HEK293T (cell line): Measurements from ENCODE around the gene PRDX2.

Source experiments
- BHLHE40 ChIP-seq: fragments of 450-650 bp; IDR thresholded peaks from 2 replicates; pipeline ENCODE4 v1.6.1; 2016; ENCODE audit warnings: mild to moderate bottlenecking, moderate library complexity, borderline replicate concordance
- CTBP1 ChIP-seq: fragments of 450-650 bp; IDR thresholded peaks from 2 replicates; pipeline ENCODE4 v1.6.1; 2016; ENCODE audit warnings: borderline replicate concordance
- FOXK2 ChIP-seq: fragments of 450-650 bp; IDR thresholded peaks from 2 replicates; pipeline ENCODE4 v1.6.1; 2016; ENCODE audit warnings: mild to moderate bottlenecking
- FOXM1 ChIP-seq: fragments of 450-650 bp; IDR thresholded peaks from 2 replicates; pipeline ENCODE4 v1.6.1; 2017; ENCODE audit warnings: mild to moderate bottlenecking, borderline replicate concordance
- LEF1 ChIP-seq: fragments of 450-650 bp; IDR thresholded peaks from 2 replicates; pipeline ENCODE4 v1.6.1; 2017; ENCODE audit warnings: mild to moderate bottlenecking, borderline replicate concordance
- SP1 ChIP-seq: fragments of 450-650 bp; IDR thresholded peaks from 2 replicates; pipeline ENCODE4 v1.6.1; 2017
- SUZ12 ChIP-seq: fragments of 450-650 bp; IDR thresholded peaks from 2 replicates; pipeline ENCODE4 v1.6.1; 2016; ENCODE audit warnings: mild to moderate bottlenecking
- TARDBP ChIP-seq: fragments of 450-650 bp; IDR thresholded peaks from 2 replicates; pipeline ENCODE4 v1.6.1; 2016
- ZNF384 ChIP-seq: fragments of 450-650 bp; IDR thresholded peaks from 2 replicates; pipeline ENCODE4 v1.6.1; 2016
- TF ChIP-seq, protein P1 (sequence below): fragments of 450-650 bp; IDR thresholded peaks from 2 replicates; pipeline ENCODE4 v1.6.1; 2016

DNA sequence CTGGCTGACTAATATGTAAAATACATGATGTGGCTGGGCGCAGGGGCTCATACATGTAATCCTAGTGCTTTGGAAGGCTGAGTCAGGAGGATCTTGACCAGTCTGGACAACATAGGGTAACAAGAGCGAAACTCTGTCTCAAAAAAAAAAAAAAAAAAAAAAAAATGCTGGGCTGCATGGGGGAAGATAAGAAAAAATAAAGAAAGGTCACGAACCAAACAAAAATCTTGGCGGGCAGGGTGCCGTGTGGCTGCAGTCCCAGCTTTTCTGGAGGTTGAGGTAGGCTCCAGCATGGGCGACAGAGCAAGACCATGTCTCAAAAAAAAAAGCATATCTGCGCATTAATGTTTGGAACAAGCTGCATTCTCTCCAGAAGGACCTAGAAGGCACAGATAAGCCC is 13.5 kb upstream of the PRDX2 start:
- no peak for TF ChIP-seq SUZ12
- no peak for TF ChIP-seq FOXM1
- TF ChIP-seq BHLHE40: no peak
- no peak for TF ChIP-seq FOXK2
- no peak for TF ChIP-seq ZNF384
- TF ChIP-seq CTBP1: no peak
- TF ChIP-seq TARDBP: no peak
- no peak for TF ChIP-seq SP1
- TF ChIP-seq, protein P1, sequence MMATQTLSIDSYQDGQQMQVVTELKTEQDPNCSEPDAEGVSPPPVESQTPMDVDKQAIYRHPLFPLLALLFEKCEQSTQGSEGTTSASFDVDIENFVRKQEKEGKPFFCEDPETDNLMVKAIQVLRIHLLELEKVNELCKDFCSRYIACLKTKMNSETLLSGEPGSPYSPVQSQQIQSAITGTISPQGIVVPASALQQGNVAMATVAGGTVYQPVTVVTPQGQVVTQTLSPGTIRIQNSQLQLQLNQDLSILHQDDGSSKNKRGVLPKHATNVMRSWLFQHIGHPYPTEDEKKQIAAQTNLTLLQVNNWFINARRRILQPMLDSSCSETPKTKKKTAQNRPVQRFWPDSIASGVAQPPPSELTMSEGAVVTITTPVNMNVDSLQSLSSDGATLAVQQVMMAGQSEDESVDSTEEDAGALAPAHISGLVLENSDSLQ: no peak
- TF ChIP-seq LEF1: no peak
